IgD-negative memory B cell (primary cell): ENCODE data around the gene LCE2D. TPM values are rescaled to one million over a fixed set of nuclear protein-coding genes. Genes with fewer than 3 reads are reported as not detected.
"Not testable (repeated sequence)": the region's sequence is repeated elsewhere in the genome, so short reads cannot be mapped to it uniquely, and the experiment has no call there.

Experiments
- H3K27ac Mint-ChIP-seq, 3 donors: one replicate each; pipeline ENCODE4 v1.8.0; 2020 to 2022; ENCODE audit warnings: mild to moderate bottlenecking in 3 of 3, mixed read lengths in 3 of 3, moderate library complexity in 1 of 3
- H3K27me3 Mint-ChIP-seq: one replicate; pipeline ENCODE4 v1.8.0; 2021; ENCODE audit warnings: mixed read lengths
- H3K36me3 Mint-ChIP-seq: one replicate; pipeline ENCODE4 v1.8.0; 2020; ENCODE audit warnings: mild to moderate bottlenecking, mixed read lengths
- H3K4me1 Mint-ChIP-seq, 3 donors: one replicate each; pipeline ENCODE4 v1.8.0; 2020 to 2022; ENCODE audit warnings: mixed read lengths in 3 of 3, mild to moderate bottlenecking in 1 of 3
- H3K4me3 Mint-ChIP-seq, 4 donors: one replicate each; pipeline ENCODE4 v1.8.0; 2020 to 2022; ENCODE audit warnings: mild to moderate bottlenecking in 4 of 4, mixed read lengths in 4 of 4, moderate library complexity in 3 of 4
- H3K9me3 Mint-ChIP-seq, 3 donors: one replicate each; pipeline ENCODE4 v1.8.0; 2020 to 2021; ENCODE audit warnings: mixed read lengths in 3 of 3, mild to moderate bottlenecking in 1 of 3
- polyA plus RNA-seq: library from polyadenylated mRNA; unstranded; fragments of 300-500 nt; fragmentation: Illumina TruSeq; gene quantifications from one replicate; pipeline ENCODE4 v1.2.3, GENCODE V29; 2021

Gene LCE2D, protein sequence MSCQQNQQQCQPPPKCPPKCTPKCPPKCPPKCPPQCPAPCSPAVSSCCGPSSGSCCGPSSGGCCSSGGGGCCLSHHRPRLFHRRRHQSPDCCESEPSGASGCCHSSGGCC
- polyA plus RNA-seq = not detected

DNA sequence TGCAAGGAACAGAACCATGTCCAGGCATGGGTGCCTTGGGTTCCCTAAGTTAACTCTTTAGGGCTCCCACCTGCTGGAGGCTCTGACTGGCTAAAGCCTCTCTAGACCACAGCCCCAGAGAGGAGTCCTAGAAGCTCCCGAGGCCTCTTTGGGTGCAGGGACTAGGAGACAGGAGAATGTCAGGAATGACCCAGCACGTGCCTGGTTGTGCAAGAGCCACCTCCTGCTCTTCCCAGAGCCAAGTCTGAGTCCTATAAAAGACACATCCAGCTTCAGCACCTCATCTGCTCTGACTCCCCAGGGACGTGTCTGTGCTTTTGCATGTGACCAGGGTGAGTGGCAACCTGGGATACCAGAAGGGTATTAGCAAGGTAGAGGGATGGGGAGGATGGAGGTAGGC lies at the start of gene LCE2D:
LCE2D (plus strand) TSS at position 283 of the 400 bp plus-strand sequence. CDS start 726 bp downstream, outside the sequence.
- peaks cover 8% of the 10 kb centered on the region for H3K27me3 Mint-ChIP-seq

DNA sequence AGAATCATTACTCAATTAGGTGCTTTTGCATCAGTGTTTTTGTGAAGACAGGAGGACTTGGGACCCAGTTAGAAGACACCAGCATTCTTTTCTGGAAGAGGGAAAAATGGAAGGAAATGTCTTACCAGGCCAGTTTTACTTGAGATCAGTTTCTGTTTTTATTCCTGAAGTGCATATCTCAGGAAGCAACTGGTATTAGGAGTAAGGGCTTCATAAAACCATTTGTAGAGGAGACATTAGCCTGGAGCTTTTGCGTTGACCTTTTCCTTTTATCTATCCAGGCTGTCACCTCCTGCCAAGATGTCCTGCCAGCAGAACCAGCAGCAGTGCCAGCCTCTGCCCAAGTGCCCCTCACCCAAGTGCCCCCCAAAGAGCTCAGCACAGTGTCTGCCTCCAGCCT lies 49.7 kb upstream of the LCE2D start, which contains the start of gene LCE3B:
LCE3B (plus strand) TSS at position 301 of the 400 bp plus-strand sequence; CDS start at position 301, 0 bp downstream.
- Mint-ChIP-seq H3K4me3 (no peak within 1 kb of the TSS), H3K36me3 (peaks cover 2% of the 10 kb centered on the region), H3K9me3 (peaks cover 3 to 5% (median 3%) of the 10 kb centered on the region in 3 donors), H3K27me3 (no peaks in the 10 kb centered on the region), H3K4me1 (no peaks in the 10 kb centered on the region), H3K27ac (no peak within 1 kb of the TSS)

More for the DNA sequence above, at the start of gene LCE2D:
- no peak within 1 kb of the TSS for H3K27ac Mint-ChIP-seq
- H3K4me1 Mint-ChIP-seq = no peaks in the 10 kb centered on the region
- H3K36me3 Mint-ChIP-seq = no peaks in the 10 kb centered on the region
- H3K4me3 Mint-ChIP-seq = no peak within 1 kb of the TSS
- H3K9me3 Mint-ChIP-seq = no peaks in the 10 kb centered on the region

DNA sequence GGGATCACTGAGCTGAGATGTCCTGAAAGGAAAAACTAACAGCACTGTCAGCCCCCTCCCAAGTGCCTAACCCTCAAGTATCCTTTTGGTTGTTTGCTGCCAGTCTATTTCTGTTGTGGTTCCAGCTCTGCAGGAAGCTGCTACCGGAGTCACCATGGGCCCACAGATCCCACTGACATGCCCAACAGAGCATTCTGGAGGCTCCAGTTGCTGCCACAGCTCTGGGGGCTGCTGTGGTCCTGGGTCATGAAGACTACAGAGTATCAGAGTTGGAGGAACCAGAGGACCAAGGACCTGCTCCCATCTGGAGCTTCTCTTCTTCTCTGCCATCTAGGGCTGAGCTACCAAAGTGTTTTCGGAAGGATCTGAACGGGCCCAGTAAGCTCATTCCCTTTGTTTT lies 41.2 kb upstream of the LCE2D start:
- H3K4me3 Mint-ChIP-seq = no peak overlapping the region
- peaks cover 8 to 13% (median 12%) of the 10 kb centered on the region in 3 donors for H3K9me3 Mint-ChIP-seq
- H3K36me3 Mint-ChIP-seq = peaks cover 5% of the 10 kb centered on the region
- H3K27me3 Mint-ChIP-seq = peaks cover 14% of the 10 kb centered on the region
- H3K27ac Mint-ChIP-seq = no peak overlapping the region
- H3K4me1 Mint-ChIP-seq = peaks cover 0 to 1% (median 0%) of the 10 kb centered on the region in 3 donors

DNA sequence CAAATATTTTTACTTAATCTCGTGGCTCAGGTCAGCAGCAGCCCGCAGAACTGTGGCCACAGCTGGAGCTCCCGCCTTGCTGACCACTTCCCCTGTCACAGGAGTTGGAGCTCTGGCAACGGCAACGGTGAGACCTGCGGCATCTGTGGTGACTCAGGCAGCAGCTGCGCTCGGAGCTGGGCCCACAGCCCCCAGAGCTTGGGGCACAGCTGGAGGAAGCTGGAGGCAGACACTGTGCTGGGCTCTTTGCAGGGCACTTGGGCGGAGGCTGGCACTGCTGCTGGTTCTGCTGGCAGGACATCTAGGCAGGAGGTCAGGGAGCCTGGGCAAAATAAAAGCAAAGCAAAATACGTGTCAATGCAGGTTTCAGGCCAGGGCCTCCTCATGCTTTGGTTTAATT lies 40.4 kb upstream of the LCE2D start, which contains the start of gene LCE3A:
LCE3A (minus strand) TSS at position 301 of the 400 bp plus-strand sequence; CDS start at position 301, 0 bp downstream.
- Mint-ChIP-seq H3K4me1 (peaks cover 0 to 1% (median 0%) of the 10 kb centered on the region in 3 donors), H3K27me3 (peaks cover 14% of the 10 kb centered on the region), H3K27ac (no peak within 1 kb of the TSS), H3K36me3 (peaks cover 3% of the 10 kb centered on the region), H3K9me3 (peaks cover 6 to 12% (median 9%) of the 10 kb centered on the region in 3 donors), H3K4me3 (no peak within 1 kb of the TSS)

DNA sequence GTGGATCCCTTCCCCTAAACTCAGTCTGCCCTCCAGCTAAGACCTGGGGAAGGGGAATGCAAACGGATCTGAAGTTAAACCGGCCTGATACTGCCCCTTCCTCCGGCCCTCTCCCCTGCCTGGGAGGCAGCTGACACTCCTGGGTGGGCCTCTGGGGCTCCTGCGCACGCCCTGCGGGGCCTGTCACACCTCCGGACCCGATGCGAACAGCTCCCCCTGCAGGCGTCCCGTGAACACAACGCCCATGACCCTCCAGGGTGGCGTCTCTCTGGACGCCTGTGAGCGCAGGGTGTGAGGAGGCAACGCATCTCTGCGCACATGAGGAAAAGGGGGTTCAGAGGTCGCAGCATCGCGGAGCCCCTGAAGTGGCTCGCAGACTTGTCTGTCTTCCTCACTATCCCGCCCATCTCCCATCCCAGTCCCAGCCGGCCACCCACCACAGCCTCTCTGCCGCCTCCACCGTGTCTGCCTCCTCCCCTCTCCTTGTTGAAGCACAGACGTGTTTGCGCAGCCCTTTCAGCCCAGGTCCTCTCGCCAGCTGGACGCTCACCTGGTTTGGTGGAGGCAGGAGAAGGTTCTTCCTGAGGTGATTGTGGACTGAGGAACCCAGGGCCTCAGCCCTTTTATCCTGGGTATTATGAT lies 39.9 kb upstream of the LCE2D start:
- Mint-ChIP-seq H3K4me1 (peaks cover 0 to 1% (median 0%) of the 10 kb centered on the region in 3 donors), H3K36me3 (peaks cover 3% of the 10 kb centered on the region), H3K27me3 (peaks cover 16% of the 10 kb centered on the region), H3K27ac (no peak overlapping the region), H3K4me3 (no peak overlapping the region), H3K9me3 (peaks cover 6 to 11% (median 9%) of the 10 kb centered on the region in 3 donors)

DNA sequence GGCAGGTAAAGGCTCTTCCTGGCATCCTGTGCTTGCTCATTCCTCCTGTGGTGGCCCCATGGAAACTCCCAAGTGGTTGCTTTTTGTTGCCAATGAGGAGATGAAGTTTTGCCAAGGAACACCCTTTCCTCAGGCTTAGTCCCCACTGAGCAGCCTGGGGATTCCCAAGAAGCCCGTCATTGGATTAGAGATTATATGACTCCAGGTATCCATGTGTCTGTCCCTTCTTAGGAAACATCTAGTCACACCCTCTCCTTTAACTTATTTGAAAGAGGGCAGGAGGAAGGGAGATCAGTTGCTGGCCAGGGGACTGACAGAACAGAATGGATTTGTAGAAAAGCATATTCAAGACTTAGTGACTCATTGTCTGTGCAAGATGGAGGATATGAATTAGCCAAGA lies 36.4 kb upstream of the LCE2D start:
- peaks cover 22% of the 10 kb centered on the region for H3K27me3 Mint-ChIP-seq
- no peaks in the 10 kb centered on the region for H3K36me3 Mint-ChIP-seq
- H3K27ac Mint-ChIP-seq = no peak overlapping the region
- no peaks in the 10 kb centered on the region for H3K4me1 Mint-ChIP-seq
- peaks cover 0 to 5% (median 0%) of the 10 kb centered on the region in 3 donors for H3K9me3 Mint-ChIP-seq
- H3K4me3 Mint-ChIP-seq = no peak overlapping the region

DNA sequence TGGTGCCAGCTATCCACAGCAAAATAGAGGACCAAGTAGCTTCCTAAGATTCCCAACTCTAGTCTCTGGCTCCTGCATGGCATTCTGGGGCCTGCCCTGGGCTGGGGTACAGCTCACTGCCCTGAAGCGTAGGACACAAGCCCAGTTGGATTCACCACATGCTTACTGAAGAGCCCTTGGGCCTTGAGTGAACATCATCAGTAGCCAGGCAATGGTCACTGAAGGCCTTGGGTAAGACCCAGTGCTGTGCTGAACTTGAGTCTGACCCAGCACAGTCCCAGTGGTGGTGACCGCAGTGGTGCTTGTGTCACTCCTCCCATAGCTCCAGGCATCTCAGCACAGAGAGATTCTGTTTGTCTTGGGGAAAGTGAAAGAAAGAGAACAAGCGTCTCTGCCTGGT lies 32.6 kb upstream of the LCE2D start:
- no peaks in the 10 kb centered on the region for H3K4me1 Mint-ChIP-seq
- H3K4me3 Mint-ChIP-seq = no peak overlapping the region
- H3K27me3 Mint-ChIP-seq = peaks cover 9% of the 10 kb centered on the region
- H3K27ac Mint-ChIP-seq = no peak overlapping the region
- H3K9me3 Mint-ChIP-seq = peaks cover 3 to 8% (median 3%) of the 10 kb centered on the region in 3 donors
- no peaks in the 10 kb centered on the region for H3K36me3 Mint-ChIP-seq

DNA sequence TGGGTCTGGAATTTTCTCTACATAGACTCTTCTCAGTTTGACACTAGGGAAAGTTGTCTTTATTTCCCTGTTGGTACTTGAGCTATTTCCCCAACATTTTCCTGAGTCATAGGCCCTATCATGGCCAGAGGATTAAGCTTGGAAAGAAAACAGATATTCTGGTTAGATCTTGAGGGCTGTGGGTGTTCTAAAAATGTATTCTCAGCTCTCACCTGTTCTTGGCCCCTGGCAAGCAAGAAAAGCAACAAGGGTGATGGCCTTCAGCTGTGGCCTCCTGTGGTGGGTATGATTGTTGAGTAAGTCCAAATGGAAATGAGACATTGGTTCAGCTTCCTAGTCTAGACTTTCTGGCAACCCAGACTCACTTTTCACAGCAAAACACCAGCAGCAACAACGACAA lies 22.8 kb upstream of the LCE2D start:
- H3K36me3 Mint-ChIP-seq = no peaks in the 10 kb centered on the region
- H3K4me3 Mint-ChIP-seq = no peak overlapping the region
- H3K4me1 Mint-ChIP-seq = peaks cover 0 to 1% (median 0%) of the 10 kb centered on the region in 3 donors
- peaks cover 0 to 4% (median 0%) of the 10 kb centered on the region in 3 donors for H3K9me3 Mint-ChIP-seq
- H3K27ac Mint-ChIP-seq = no peak overlapping the region
- H3K27me3 Mint-ChIP-seq = peaks cover 1% of the 10 kb centered on the region

DNA sequence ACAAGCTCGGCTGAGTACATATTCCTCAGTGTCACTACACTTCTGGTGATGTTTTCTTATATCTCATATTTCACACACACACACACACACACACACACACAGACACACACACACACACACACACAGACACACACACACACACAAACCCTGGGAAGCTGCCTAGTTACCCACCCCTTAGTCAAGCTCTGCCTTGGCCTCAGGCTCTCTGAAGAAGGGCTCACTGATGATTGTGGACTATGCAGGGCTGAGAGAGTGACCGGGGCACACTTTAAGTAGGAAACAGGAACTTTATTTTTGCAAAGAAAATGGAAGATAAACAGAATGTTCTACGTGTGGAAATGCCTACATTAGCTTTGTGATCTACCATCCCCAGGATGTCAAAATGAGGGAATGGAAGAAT lies 19.2 kb upstream of the LCE2D start:
- Mint-ChIP-seq H3K4me3 (no peak overlapping the region), H3K27ac (no peak overlapping the region), H3K36me3 (no peaks in the 10 kb centered on the region), H3K27me3 (peaks cover 14% of the 10 kb centered on the region), H3K4me1 (no peaks in the 10 kb centered on the region), H3K9me3 (no peaks in the 10 kb centered on the region)

DNA sequence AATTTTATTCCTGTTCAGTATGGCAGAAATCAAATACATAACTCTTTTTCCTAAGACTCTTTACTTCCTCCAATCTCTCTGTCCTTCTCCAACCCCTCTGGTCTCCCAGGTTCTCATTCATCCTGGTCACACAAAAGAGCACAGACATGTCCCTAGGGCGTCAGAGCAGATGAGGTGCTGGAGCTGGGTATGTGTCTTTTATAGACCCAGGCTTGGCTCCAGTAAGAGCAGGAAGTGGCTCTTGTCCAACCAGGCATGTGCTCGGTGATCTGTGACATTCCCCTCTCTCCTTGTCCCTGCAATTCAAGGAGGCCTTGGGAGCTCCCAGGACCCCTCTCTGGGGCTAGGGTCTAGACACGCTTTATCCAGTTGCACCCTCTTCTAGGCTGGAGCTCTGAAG lies 18.0 kb upstream of the LCE2D start:
- H3K4me1 Mint-ChIP-seq = no peaks in the 10 kb centered on the region
- H3K36me3 Mint-ChIP-seq = no peaks in the 10 kb centered on the region
- no peak overlapping the region for H3K4me3 Mint-ChIP-seq
- no peaks in the 10 kb centered on the region for H3K9me3 Mint-ChIP-seq
- no peak overlapping the region for H3K27ac Mint-ChIP-seq
- peaks cover 15% of the 10 kb centered on the region for H3K27me3 Mint-ChIP-seq

DNA sequence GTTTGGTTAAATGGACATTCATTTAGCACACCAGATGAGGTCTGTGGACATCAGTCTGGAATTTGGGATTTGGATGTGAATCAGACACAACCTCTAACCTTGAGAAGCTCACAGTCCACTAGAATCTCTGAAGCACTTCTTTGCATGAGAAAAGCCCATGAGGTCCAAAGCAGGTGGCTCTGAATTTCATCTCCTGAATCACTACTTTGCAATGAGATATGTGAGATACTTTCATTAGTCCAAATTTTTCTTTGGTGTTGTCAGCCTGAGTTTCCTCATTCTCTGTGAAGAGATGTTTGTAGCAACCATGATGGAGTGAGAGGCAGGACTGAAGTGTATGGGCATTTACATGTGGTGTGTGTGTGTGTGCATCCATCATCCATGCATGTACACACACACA lies 16.5 kb upstream of the LCE2D start:
- no peaks in the 10 kb centered on the region for H3K9me3 Mint-ChIP-seq
- H3K4me3 Mint-ChIP-seq = no peak overlapping the region
- H3K36me3 Mint-ChIP-seq = no peaks in the 10 kb centered on the region
- H3K27ac Mint-ChIP-seq = no peak overlapping the region
- H3K27me3 Mint-ChIP-seq = peaks cover 18% of the 10 kb centered on the region
- H3K4me1 Mint-ChIP-seq = no peaks in the 10 kb centered on the region

DNA sequence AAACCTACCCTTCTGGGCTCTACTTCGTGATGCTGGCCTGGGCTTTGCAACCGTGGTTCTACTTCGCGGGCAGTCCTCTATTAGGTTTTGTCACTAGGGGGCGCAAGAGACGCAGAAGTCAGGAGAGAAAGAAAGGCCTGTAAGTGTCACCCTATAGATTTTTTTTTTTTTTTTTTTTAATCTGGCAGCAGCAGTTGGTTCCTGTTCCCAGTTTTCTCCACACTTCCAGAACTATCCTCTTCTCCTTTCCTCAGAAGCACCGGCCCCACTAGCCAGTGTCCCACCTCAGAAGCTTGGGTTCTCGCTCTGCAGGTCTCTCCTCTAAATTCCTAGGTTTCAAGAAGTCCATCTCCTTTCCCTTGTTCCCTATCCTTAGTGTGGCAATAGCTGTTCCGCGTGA lies 9.1 kb upstream of the LCE2D start:
- H3K36me3 Mint-ChIP-seq = no peaks in the 10 kb centered on the region
- peaks cover 3% of the 10 kb centered on the region for H3K27me3 Mint-ChIP-seq
- no peak overlapping the region for H3K27ac Mint-ChIP-seq
- H3K4me3 Mint-ChIP-seq = no peak overlapping the region
- no peaks in the 10 kb centered on the region for H3K9me3 Mint-ChIP-seq
- peaks cover 0 to 2% (median 0%) of the 10 kb centered on the region in 3 donors for H3K4me1 Mint-ChIP-seq

DNA sequence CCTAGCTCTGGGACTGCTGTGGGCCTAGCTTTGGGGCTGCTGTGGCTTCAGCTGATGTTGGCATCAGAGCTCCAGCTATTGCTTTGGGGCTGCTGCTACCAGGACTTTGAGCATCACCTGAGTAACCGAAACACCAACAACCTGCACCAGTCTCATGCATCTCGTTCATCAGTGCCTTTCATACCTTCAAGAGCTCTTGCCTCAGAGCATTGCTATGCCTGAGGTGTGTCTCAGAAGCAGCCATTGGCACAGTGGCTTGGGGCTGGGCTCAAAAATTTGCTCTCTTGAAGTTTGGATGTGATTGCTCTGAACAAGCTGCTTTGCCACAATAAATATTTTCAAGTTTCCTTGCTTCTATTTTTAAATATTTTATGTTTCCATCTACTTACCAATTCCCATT lies 6.7 kb upstream of the LCE2D start:
- no peak overlapping the region for H3K4me3 Mint-ChIP-seq
- H3K4me1 Mint-ChIP-seq = peaks cover 0 to 2% (median 0%) of the 10 kb centered on the region in 3 donors
- no peaks in the 10 kb centered on the region for H3K27me3 Mint-ChIP-seq
- H3K36me3 Mint-ChIP-seq = no peaks in the 10 kb centered on the region
- no peak overlapping the region for H3K27ac Mint-ChIP-seq
- no peaks in the 10 kb centered on the region for H3K9me3 Mint-ChIP-seq

DNA sequence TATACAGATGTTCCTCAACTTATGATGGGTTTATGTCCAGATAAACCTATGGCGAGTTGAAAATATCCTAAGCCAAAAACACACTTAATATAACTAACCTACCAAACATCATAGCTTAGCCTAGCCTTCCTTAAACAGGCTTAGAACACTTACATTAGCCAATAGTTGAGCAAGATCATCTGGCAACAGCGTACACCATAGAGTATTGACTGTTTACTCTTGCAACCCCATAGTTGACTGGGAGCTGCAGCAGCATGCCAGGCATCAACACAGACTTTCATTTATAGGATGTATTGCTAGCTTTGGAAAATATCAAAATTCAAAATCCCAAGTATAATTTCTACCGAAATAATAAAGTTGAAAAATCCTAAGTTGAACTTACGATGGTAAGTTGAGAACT lies 5.5 kb upstream of the LCE2D start:
- Mint-ChIP-seq H3K9me3 (no peaks in the 10 kb centered on the region), H3K27ac (no peak overlapping the region), H3K36me3 (no peaks in the 10 kb centered on the region), H3K4me1 (peaks cover 0 to 2% (median 0%) of the 10 kb centered on the region in 3 donors), H3K27me3 (no peaks in the 10 kb centered on the region), H3K4me3 (no peak overlapping the region)

DNA sequence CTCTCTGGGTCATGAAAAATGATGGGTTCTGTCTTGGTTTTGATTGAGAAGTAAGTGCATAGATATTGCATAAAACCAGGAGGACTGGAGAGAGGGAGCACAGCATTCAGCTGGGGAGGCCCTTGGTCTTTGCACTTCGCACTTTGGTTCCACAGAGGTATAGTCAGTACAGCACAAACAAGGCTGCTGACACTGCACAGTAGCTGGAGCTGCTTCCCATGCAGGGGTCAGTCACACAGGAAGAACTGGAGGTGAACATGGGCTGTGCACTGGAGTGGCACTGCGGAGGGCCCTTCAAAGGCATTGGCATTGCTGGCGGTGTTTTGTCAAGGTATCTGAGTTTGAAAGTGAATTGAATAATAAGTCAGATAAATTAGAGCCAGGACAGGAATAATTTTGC lies 4.5 kb upstream of the LCE2D start:
- no peak overlapping the region for H3K27ac Mint-ChIP-seq
- no peaks in the 10 kb centered on the region for H3K27me3 Mint-ChIP-seq
- no peaks in the 10 kb centered on the region for H3K36me3 Mint-ChIP-seq
- H3K4me3 Mint-ChIP-seq = no peak overlapping the region
- no peaks in the 10 kb centered on the region for H3K9me3 Mint-ChIP-seq
- peaks cover 0 to 2% (median 0%) of the 10 kb centered on the region in 3 donors for H3K4me1 Mint-ChIP-seq

DNA sequence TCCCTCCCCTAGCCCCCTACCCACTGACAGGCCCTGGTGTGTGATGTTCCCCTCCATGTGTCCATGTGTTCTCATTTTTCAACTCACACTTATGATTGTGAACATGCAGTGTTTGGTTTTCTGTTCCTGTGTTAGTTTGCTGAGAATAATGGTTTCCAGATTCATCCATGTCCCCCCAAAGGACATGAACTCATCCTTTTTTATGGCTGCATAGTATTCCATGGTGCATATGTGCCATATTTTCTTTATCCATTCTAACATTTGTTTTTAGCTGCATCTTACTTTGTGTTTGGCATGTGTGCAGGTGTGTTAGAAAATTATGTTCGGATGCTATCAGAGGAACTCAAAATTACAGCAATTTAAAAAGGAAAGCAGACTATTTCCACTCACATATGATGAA lies 3.0 kb downstream of the LCE2D start:
- not testable (repeated sequence) for H3K4me3 Mint-ChIP-seq, H3K9me3 Mint-ChIP-seq, H3K4me1 Mint-ChIP-seq, H3K27me3 Mint-ChIP-seq, H3K36me3 Mint-ChIP-seq, H3K27ac Mint-ChIP-seq
